RCC 7860 (cell line): ENCODE data around the gene LRRC47.

ENCODE experiments used
- DNase-seq: peaks from one replicate; pipeline ENCODE4 v3.0.0-alpha.2; 2015; ENCODE audit warnings: low spot score
- FAIRE-seq: peaks from 2 replicates; lab custom pipeline; 2012; peaks lifted over from hg19 to GRCh38; lab: Jason Lieb, UNC

LRRC47 gene

DNA sequence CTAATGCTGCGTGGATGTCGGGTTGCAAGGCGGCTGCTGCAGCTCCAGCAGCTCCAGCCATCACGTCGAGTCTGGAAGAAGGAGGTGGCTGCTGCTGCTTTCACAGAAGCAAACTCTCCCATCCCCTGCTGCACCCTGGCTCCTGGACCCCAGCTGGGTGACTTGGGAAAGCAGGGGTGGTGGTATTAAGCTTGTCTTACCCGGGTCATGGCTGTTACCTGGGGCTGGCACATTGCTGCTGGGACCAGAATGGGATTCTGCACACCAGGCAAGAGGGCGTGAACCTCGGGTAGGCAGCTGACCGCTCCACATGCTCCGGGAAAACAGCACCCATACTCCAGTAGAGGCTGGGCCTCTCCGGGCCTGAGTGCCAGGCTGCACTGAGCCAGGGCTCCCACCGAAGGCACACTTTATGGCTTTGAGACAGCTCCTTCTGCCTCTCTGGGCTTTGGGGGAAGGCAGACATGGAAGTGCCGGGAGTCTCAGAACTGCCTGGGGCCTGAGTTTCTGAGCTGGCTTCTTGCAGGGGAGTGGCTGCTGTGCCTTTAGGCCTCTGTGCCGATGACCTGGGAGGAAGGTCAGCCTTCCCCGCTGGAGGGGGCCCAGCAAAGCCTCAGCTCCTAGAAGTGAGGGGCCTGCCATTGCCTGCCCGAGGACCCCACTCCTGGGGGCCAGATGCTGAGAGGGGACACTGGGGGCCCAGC, 22.6 kb downstream of the LRRC47 start:
- DNase-seq, result no peak
- FAIRE-seq, result no peak

DNA sequence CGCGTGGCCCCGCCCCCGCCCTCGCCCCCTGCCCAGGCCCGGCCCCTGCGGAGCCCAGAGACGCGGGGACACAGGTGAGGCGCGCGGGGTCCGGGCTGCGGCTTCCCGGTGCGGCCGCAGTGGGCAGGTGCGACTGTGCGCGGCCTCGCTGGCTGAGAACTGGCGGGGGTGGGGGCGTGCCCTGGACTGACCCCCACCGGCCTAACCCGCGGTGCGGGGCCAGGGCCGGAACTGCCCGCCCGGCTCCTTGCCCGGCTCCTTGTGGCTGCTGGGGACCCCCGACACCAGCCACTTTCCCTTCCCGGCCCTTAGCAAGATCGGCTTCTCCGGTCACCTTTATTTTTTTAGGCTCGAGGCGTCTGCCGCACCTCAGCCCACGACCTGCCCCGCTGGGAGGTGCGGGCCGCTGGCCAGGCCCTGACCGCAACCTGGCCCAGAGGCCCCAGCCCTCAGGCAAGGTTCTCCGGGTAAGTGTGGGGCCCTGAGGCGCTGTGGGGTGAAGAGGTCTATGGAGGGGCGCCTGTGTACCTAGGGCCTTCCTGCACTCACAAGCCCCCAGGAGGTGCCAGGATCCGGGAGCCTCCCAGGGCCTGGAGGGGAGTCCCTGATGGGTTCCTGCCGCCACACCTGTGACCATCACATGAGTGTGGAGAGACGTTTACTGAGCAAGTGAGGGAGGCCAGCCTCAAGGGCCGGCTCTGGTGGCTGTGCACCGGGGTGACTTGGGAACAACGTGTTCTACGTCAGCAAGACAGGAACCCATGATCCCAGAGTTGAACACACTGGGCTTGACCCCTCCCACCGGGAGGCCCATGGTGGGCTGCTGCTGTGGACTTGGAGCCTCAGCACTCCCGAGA, 23.4 kb downstream of the LRRC47 start, which contains the start of gene SMIM1:
Gene SMIM1 (plus strand): TSS at position 35 of the 857 bp plus-strand sequence. CDS start 2,625 bp downstream, outside the sequence.
- no peak for FAIRE-seq
- no peak for DNase-seq

DNA sequence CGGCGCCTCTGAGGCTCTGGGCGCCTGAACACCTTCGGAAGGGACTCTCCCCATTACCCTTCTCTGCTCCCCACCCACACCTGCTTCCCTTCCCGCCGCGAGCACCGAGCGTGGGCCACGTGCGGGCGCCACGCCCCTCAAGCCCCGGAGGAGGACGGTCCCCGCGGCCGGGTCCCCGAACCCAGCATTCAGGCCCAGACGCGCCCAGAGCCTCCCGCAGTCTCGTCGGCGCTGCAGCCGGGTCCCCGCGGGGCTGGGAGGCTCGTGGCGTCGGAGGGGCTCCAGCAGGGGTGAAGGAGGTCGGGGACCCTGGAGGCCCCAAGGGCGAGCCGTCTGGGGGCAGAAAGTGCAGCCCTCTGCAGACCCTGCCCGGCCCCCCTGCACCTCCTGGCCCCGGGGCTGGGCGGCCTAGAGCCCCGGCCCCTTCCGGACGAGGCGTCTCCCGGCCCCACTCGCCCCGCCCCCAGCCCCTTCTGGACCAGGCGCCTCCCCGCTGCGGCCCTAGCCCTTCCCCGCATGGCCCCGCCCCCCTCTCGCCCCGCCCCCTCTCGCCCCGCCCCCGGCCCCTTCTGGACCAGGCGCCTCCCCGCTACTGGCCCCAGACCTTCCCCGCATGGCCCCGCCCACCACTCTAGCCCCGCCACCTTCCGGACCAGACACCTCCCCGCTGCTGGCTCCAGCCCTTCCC, 24.1 kb downstream of the LRRC47 start:
- DNase-seq (peak; percentile 28), FAIRE-seq (no peak)

DNA sequence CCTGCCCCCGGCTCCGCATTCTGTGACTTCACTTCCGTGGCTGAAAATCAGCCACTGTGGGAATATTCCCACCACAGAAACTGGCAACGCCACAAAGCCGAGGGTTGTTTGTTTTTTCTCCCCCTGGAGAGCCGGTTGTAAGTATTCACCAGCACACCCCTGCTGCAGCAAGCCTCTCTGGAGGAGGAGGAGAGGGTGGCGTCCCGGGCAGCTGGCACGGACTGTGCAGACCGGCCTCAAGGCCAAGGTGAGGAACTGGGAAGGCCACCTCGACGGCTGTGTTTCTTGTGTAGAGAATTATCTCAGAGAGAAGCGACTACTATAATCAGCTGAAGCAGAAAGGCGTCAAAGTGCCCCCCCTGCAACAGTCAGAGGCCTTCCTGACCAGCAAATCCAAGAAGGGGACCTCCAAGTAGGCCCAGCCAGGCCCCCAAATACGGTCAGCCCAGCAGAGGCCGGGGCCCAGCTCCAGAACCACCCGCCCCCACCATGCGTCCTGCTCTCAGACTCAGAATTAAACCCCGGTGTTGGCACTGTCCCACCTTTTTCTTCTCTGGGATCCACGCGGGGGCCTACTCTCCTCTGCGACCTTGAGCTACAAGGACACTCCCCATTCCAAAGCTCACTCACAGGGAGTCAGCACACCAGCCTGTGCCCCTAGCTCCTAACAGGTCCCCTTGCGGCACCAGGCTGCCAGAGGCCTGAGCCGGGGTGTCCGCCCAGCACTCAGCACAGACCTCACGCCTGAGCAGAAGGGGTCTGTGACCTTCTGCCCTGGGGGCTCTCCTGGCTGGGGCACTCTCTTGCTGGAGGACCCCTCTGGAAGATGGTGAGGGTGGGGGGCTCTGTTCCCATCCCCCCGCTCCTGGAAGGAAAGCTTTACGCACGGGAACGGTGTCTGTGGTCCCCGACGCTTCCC, 24.9 kb downstream of the LRRC47 start:
- FAIRE-seq (no peak), DNase-seq (no peak)

DNA sequence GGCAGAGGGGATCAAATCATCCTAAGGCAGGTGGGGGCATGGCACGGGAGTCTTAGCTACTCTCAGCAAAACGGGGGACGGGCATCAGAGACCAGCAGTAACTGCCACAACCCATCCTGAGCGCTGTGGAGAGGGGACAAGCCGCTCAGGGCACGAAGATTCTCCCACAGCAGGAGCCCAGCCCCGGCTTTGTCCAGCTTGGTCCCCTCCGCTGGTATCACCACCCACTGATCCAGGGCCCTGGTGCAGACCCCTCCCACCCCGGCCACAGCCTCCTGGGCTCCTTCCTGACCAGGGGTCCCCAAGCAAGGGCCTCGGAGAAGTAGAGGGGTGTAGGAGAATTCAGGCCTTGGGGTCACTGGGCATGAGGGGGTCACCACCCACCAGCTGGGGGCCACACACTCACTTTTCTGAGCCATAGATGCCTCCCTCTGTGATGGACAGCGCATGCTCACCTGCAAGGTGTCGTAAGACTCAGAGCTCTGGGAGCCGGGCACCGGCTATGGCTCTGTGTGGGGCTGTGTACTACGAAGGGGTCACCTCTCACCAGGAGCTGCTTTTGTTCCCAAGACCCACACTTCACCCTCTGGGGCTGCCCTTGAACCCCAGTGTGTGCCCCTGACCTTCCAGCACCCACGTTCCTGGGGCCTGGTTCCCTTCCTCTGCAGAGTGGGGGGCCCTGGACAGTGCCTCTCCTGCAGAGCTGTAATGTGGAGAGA, 26.1 kb downstream of the LRRC47 start:
- no peak for FAIRE-seq
- DNase-seq, result no peak

DNA sequence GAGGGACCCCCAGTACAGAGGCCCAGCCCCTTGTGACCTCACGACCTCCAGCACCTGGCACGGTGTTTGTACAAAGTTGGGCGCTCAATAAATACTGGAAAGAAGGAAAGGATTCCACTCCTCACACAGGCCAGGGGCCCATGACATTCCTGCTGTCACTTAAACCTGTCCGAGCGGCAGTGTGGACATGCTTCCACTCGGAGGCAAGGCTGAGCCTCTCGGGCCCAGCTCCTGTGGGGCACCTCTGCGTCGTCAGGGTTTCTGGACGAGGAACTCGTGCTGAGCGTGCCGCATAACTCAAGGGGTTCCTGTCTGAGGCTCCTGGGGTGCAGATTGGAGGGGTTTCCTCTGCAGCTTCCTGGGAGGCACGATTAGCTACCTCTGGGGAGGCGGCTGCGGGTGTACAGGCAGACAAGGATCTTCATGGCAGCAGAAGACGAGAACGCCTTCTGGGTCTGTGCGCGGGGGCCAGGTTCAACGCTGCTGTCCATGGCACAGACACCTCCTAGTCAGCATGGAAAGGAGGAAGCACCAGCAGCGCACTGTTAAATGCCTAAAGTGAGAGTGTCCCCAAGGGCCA, 27.4 kb downstream of the LRRC47 start:
- no peak for DNase-seq
- FAIRE-seq, result no peak

DNA sequence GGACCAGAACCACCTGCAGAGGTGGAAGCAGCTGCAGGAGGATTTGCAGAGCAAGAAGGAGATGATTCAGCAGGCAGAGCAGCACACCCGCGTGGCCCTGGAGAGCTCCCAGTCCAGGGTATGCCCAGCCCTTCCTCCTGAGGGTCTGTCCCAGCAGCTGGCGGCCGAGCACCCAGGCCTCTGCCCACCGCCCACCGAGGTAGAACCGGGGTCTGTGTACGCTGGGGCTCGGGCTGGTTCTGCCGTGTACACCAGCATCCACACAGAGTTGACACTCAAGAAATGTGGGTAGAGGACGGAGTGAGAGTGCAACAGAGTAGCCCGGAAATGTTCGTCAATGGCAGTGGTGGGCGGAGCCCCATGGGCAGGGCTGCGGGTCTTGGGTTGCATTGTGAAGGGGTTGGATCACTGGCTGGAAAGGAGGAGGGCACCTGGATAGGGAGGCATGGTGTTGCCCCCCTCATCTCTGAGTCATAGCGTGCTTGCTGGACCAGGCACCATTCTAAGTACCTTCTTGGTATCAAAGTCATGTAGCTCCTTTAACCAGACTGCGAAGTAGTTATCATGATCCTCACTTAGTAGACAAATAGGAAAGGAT, 28.9 kb downstream of the LRRC47 start:
- DNase-seq, result no peak
- no peak for FAIRE-seq

DNA sequence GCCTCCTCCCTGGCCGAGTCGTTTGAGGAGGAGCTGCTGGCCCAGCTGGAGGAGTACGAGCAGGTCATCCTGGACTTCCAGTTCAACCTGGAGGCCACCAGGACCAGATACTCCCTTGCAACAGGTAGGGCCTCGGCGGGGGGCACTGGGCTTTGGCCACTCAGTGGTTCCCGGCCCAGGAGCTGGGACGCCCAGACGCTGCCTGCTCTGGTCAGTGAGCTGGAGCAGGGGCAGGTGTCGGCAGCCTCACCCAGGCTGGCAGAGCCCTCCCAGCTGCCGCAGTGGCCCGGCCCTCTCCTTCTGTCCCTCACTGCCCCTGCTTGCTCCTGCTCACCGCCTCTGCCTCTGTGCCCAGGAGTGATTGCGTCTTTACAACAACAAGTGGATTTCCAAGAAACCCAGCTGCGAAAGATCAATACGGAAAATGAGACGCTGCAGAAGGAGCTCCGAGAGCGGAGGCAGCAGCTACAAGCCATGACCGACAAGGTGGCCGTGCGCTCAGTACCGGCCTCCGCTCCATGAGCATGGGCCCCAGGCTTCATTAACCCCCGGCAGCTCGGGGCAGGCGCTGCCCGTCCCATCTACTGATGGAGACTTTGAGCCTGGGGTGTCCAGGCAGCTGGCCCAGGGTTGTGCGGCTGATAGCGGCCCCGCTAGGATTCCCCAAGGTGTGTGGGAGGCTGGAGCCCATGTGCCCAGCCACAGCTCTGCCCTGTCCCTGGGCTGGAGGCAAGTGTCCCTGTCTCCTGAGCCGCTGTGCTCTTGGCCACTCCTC, 32.8 kb downstream of the LRRC47 start:
- FAIRE-seq (no peak), DNase-seq (no peak)

DNA sequence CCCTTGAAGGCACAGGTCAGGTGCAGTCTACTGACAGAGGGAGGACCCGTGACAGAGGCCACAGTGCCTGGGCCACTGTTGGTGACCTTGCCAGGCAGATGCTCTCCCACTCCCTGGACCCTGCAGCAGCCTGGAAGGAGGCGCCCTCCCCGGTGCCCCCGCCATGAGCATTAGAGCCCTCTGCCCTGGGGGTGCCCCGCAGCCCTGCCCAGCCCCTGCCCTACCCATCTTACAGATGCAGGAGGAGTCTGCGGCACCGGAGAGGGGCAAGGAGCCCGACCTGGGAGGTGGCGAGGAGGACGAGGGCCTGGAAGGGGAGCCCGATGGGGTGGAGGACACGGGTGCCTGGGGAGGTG, 33.4 kb downstream of the LRRC47 start:
- DNase-seq (no peak), FAIRE-seq (no peak)

DNA sequence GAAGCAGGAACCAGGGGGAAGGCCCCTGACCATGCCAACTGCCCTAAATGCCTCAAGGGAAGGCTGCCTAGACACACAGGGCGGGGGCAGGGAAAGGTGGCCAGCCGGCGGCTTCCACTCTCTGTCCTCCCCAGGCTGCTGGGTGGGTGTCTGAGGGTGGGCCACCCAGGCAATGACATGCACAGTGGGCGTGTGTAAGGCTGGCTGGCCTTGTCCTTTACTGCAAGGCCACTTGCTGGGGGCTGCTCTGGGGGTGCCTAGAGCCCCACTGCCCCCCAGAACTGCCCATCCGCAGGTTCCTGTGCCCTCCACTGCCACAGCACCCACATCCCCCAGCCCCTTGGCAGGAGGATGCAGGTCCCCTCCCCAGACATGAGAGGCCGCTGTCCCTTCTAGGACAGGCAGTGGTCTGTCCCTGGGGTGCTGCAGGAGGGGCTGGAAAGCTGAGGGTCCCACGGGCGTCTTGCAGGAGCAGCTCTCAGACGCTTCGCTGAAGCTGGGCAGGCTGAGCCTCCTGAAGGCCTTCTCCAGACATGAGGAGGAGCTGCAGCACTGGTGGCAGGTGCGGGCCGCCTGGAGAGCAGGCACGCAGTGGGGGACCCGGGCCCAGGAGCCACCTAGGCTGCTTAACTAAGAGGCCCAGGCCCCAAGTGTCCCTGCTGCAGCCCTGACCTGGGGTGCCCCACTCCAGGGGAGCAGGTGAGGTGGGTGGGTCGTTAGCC, 34.0 kb downstream of the LRRC47 start:
- FAIRE-seq (no peak), DNase-seq (no peak)

DNA sequence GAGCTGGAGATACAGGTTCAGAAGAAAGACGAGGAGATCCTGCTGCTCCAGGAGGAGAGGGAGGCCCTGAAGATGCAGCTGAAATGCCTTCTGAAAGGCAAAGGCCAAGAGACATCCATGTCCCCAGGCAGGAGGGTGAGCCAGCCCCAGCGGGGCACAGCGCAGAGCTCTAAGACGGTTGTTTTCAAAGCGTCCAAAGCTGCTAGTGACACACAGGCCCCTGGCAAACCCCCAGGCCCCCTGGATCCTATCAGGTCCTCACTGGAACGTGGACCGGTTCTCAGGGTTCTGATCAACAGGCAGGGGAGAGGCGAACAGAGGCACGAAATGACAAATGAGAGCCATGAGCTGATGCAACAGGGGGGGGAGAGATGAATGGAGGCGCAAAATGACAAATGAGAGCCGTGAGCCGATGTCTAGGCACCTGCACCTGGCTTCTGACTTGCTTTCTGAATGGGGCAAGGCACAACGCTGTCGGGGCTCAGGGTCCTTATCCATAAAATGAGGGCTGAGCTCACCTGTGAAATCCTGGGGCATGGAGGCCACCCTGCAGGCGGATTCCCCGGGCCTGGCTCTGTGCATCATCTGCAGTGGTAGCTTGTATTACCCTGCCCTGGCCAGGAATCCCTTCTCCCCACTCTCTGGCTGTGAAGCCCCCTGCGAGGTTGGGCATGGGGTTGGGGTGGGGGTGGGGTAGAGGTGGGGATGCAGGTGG, 34.8 kb downstream of the LRRC47 start:
- FAIRE-seq (no peak), DNase-seq (no peak)

DNA sequence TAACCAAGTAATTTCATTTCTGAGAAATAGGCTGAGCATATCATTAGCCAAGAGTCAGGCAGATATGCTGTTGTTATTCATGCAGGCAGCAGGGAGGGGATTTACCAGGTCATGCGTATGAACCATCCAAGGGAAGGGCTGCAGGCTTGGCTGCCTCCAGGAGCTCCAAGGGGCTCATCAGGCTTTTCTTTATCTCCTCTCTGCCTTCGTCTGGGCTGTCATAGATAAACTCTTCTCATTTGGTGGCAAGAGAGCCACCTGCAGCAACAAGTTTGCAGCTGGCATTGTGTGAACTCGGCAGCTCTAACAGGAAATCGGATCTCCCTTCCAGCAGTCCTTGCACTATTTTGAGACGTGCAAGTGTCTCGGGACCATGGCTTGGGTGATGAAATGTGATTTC, 36.5 kb downstream of the LRRC47 start:
- no peak for DNase-seq

DNA sequence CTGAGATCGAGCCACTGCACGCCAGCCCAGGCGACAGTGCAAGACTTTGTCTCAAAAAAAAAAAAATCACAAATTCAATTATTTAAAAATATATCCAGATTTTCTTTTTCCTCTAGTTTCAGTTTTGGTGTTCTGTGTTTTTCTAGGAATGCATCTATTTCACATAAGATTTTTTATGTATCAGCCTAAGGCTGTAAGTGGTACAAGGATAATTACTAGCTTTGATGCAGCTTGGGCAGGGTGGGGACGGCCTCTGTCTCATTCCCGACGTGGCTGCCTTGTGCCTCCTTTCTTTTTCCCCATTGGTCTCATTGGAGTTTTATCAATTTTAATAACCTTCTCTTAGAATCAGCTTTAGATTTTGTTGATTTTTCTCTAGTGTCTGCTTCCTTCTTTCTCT, 37.1 kb downstream of the LRRC47 start:
- FAIRE-seq (no peak), DNase-seq (no peak)

More for the DNA sequence above, 36.5 kb downstream of the LRRC47 start:
- FAIRE-seq, result no peak

DNA sequence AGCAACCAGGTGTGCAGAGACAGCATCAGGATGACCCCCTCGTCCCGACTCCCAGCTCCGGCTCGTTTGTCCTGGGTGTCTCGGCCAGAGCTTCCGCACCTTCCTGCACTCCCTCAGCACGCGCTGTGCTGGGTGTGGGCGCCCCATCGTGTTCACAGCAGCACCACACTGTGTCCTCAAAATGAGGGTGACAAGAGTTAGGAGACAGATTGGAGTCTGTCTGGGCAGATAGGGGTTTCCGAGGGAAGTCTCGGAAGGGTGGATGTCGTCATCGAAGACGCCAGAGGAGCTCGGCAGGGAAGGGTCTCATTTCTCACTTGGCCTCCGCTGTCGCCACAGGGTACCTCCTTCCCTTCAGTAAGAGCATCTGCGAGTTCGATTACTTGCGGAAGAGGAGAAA, 39.9 kb downstream of the LRRC47 start:
- DNase-seq (no peak), FAIRE-seq (no peak)

DNA sequence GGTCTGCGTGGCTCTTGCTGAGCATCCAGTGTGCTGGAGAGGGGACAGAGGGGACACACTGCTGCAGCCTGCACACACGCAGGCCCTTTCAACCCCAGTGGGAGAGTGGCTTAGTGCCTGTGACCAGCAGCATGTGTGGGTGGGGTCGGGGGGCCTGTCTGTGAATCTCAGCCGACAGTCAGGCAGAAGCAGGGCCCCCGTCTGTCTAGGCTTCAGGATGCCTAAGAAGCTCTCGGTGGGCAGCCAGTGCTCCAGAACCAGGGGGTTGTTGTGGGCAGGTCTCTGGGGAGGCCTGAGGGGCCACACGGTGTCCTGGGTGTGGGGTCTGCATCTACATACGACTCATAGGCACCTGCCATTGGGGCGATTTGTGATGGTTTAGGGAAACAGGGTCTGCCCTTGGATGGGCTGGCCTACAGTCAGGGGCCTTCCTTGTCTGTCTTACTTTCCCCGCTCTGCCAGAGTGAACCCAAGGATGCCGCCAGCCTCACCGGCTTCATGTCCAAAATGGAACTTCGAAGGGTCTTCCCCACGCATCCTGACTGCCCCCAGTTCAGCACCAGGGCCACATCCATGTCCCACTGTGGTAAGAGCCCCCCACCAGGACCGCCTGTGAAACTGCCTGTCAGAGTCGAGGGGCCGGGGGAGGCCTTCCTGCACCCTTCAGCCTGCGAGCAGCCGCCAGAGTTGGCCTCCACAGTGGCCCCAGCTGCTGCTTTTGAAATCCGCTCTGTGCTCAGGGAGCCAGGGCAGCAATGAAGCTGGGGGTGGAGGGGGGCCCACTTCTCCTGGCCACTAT, 42.4 kb downstream of the LRRC47 start:
- FAIRE-seq (no peak), DNase-seq (no peak)

DNA sequence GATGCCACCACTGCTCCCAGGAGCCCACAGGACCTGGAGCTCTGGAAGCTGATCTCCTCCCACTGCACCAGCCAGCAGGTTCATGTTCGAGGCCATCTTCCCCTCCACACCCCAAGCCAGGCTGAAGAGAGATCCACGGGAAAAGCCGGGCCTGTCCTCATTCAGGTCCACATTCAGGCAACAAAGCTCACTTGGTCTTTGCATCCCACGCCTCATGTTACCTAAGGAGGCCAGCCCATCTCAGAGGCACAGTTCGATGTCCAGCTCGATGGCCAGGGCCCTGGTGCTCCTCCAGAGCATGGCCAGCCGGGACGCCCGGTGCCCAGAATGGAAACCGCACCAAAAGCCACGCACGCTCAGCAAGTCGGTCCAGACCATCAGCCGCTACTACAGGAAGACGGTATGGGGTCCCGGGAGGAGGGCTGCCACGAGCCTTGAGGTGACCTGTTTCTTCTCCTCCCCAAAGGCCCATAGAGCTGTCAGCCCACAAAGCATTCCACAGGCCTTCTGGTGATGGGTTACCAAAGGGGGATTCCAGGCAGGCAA, 43.8 kb downstream of the LRRC47 start, which contains the start of gene CCDC27:
Gene CCDC27 (plus strand): TSS at position 51 of the 546 bp plus-strand sequence. CDS start 32 bp downstream, at position 83.
- DNase-seq, result no peak
- FAIRE-seq, result no peak
